Amniotic epithelial cell (primary cell): Measurements from ENCODE around the gene NECAB2.

Source experiments
- DNase-seq: peaks from one replicate; pipeline ENCODE4 v3.0.0-alpha.2; 2010; ENCODE audit warnings: low read depth

NECAB2 gene

GRCh38 chr16:83967091-83967490, 953 bp upstream of the NECAB2 start:
- DNase-seq = no peak

- no peak for DNase-seq
These were observed 335 bp downstream of the NECAB2 start for GRCh38 chr16:83968306-83968851.

GRCh38 chr16:83968891-83969649, 1.0 kb downstream of the NECAB2 start:
- DNase-seq = no peak

GRCh38 chr16:83969771-83970429, 1.9 kb downstream of the NECAB2 start:
- DNase-seq = no peak

GRCh38 chr16:83970430-83970815, 2.4 kb downstream of the NECAB2 start:
- no peak for DNase-seq

- DNase-seq = no peak
These were observed 3.4 kb downstream of the NECAB2 start for GRCh38 chr16:83971165-83972130.

- DNase-seq = no peak
These were observed 4.4 kb downstream of the NECAB2 start for GRCh38 chr16:83972256-83973008.

GRCh38 chr16:83973077-83973476, 5.0 kb downstream of the NECAB2 start:
- no peak for DNase-seq

- no peak for DNase-seq
These were observed 5.7 kb downstream of the NECAB2 start for GRCh38 chr16:83973581-83974385.

- DNase-seq = no peak
These were observed 6.4 kb downstream of the NECAB2 start for GRCh38 chr16:83974475-83974874.

- no peak for DNase-seq
These were observed 7.7 kb downstream of the NECAB2 start for GRCh38 chr16:83975590-83976260.

- DNase-seq = no peak
These were observed 9.2 kb downstream of the NECAB2 start for GRCh38 chr16:83977056-83977815.

- no peak for DNase-seq
These were observed 10.4 kb downstream of the NECAB2 start for GRCh38 chr16:83978401-83978904.

GRCh38 chr16:83979441-83979840, 11.4 kb downstream of the NECAB2 start:
- DNase-seq = no peak

GRCh38 chr16:83980794-83981193, 12.8 kb downstream of the NECAB2 start:
- DNase-seq = no peak

- no peak for DNase-seq
These were observed 13.8 kb downstream of the NECAB2 start for GRCh38 chr16:83981799-83982198.

- no peak for DNase-seq
These were observed 15.4 kb downstream of the NECAB2 start for GRCh38 chr16:83983491-83983890.

GRCh38 chr16:83989300-83989699, 21.3 kb downstream of the NECAB2 start:
- DNase-seq = no peak

GRCh38 chr16:83990492-83990891, 22.4 kb downstream of the NECAB2 start:
- no peak for DNase-seq
